CMK (cell line): ENCODE data around the gene GNRH2.
"Not testable (repeated sequence)": the region's sequence is repeated elsewhere in the genome, so short reads cannot be mapped to it uniquely, and the experiment has no call there.

Source experiments
- DNase-seq: peaks from one replicate; pipeline ENCODE4 v3.0.0-alpha.2; 2010; ENCODE audit warnings: low read depth

GNRH2 gene

GRCh38 chr20:3073251-3073643, 29.8 kb downstream of the GNRH2 start:
- DNase-seq, result not testable (repeated sequence)

DNA sequence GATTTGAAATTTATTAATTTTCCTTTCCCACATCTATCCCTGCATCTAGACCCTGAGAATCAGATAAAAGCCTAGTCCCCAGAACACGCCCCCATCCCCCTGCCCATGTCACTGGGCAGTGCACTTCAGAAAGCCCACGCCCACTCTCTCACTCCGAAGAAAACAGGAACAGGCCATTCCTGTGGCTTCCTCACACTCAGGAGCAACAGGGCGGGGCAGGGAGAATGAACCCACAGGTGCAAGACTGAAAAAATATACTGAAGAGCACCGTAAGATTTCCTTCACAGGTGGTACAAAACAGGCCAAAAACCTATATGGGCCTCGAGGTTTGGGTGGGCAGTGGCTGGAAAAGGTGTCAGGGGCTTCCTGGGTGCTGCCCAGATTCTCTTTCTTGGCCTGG, 31.4 kb downstream of the GNRH2 start:
- DNase-seq, result no peak

GRCh38 chr20:3075315-3075714, 31.9 kb downstream of the GNRH2 start:
- DNase-seq, result not testable (repeated sequence)

- peak; percentile 98 for DNase-seq
Observed at GRCh38 chr20:3077618-3078134, 34.3 kb downstream of the GNRH2 start.

GRCh38 chr20:3080939-3081388, 37.5 kb downstream of the GNRH2 start:
- DNase-seq, result no peak

DNA sequence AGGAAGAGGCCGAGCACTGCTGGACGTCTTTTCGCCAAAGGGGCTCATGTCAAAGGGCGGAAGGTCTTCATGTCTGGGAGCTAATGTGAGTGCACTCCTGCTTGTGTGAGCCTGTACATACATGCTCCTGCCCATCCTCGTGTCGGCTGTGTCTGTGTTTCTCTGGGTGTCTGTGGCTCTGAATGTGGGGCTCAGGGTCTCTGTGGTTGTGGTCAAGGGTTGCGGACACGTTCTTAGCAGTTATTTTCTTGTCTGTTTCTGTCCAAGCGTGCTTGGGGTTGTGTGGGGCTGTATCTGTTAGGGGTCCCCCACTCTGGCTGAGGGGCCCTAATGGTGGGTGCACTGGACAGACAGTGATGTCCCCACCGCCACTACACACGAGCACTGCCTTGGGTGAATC, 38.2 kb downstream of the GNRH2 start:
- DNase-seq, result no peak

DNA sequence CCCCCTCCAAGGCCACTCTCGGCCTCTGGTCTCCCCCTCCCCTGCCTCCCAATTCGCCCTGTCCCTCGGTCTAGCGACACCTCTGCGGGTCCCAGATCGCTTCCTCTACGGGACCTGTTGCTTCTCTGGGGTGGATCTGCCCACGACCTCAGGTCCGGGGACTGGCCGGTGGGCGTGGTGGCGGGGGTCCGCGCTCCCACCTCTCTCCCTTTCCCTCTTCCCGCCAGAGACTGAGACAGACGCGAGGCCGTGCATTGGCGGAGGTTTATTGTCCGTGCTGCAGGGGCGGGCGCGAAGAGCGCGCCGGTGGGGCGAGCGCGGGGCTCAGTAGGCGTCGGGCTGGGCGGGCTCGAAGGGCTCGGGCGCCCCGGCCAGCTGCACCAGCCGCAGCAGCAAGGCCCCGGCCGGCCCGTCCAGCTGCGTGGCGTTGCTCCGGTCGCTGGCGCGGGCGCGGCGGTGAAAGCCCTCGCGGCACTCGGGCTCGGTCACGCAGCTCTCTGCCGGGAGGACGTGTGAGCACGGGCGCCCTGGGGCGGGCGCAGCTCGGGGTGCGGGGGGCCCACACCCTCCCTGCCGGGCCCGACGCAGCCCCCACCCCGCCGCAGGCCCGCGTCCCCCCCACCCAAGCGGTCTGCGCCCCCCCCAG, 39.0 kb downstream of the GNRH2 start:
- no peak for DNase-seq

DNA sequence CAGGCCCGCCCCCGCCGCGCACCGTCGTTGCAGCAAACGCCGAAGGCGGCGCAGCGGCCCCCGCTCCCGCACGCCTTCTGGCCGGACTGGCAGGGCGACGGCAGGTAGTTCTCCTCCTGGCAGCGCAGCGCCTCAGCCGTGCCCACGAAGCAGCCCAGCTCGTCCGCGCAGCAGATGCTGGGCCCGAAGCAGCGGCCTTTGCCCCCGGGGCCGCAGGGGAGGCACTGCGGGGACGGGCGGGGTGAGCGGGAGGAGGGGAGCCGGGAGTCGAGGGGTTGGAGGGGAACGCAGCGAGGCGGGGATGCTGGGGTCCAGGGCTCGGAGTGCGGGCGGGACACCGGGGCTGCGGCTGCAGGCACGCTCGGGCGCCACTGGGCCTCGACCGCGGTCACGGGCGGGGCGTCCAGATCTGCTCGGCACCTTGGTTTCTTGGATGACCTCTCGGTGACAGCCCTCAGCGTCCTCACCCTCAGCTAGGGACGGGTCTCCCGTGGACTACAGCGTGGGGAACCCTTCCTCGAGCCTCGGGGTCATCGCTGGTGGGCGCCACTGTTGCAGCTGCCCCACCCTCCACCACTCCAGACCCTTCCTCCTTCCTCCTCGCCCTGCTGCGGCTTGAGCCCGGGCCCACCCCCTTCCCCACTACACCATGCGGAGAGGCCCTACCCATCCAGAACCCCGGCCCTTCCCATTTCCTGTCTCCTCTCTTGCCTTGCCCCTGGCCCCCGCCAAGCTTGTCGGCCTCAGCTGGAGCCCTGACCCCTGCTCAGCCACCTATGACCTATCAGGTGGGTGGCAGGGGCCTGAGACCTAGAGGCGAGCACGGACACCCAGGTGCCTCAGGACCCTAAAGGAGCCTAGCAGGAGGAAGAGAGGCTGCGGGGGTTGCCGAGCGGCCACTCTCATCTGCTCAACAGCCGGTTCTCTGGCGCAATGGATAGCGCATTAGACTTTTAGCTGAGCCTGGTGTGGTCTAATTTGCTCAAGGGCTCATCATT, 39.8 kb downstream of the GNRH2 start:
- no peak for DNase-seq

- DNase-seq, result no peak
Observed at GRCh38 chr20:3084283-3084985, 41.0 kb downstream of the GNRH2 start, which contains the start of gene AVP. AVP (minus strand) TSS chr20:3084724; CDS start chr20:3084674, 50 bp downstream.

DNA sequence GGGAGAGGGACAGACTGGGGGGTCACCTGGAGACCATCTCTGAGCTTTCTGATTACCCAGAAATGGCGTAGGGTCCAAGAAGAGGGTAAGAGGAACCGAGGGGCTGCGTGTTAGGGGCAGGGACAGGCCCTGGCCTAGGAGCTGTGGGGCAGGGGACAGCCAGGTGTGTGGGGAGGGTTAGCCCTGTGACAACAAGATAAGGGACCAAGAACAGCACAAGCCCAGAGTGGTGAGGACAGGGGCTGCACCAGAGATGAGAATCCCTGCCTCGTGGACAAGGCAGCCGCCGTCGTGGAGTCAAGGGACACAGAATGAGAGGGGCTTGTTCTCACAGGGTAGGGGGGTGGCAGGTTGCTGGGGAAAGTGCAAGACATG, 41.6 kb downstream of the GNRH2 start:
- DNase-seq, result no peak

DNA sequence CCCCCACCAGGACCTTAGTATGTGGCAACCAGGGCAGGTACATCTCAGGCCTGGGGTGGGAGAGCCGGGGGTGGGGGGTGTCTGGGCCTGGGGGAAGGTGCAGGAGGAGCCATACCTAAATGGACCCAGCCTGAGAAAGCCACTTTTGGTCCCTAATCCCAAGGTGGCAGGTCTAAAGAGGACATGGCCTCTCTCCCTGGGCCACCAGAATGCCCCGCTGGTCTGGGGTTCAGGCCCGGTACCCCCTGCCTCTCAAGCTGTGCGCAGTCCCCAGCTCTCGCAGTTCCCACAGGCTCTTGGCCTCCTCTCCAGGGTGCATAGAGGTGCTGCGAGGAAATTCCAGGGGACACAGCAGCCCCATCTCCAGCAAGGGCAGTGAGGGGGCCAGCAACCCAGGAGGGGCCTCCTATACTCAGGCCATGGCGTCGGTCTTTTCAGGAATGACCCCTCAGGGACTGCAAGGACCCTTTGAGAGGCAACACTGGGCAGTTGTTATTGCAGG, 42.2 kb downstream of the GNRH2 start:
- DNase-seq, result no peak

DNA sequence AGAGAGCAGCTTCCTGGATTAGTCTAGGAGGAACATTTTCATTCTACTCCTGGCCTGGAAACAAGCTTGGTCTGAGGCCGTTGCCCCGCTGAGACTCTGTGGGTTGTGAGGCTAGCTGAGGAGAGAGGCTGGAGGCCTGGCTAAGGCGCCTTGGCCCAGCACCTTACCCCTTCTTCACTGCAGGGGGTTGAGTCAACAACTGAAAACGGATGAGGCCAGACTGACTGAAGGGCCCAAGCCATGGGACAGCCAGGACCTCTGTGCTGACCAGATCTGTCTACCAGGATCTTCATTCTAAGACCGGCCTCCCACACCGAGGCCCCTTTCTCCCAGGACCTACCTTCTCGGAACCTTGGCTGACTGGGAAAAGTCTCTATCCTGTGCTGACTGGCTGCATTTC, 44.6 kb downstream of the GNRH2 start:
- DNase-seq, result no peak

DNA sequence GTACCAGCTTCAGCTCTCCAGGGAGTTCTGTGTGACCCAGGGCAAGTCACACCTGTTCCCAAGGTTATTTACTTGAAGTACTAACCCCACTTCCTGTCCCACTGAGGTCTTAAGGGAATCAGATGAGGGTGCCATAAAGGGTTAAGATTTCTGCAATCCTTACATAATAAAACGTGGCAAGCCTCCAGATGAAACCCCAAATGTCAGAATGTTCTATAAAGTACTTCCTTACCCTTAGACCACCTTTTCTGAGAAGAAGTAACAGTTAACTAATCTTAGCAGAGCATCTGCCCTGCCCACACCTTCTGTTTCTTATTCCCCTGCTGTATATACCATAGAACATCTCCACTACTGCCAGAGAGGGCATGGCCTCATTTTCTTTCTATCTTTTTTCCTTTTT, 47.1 kb downstream of the GNRH2 start:
- no peak for DNase-seq

- DNase-seq, result no peak
Observed at GRCh38 chr20:3092611-3093379, 49.4 kb downstream of the GNRH2 start.

DNA sequence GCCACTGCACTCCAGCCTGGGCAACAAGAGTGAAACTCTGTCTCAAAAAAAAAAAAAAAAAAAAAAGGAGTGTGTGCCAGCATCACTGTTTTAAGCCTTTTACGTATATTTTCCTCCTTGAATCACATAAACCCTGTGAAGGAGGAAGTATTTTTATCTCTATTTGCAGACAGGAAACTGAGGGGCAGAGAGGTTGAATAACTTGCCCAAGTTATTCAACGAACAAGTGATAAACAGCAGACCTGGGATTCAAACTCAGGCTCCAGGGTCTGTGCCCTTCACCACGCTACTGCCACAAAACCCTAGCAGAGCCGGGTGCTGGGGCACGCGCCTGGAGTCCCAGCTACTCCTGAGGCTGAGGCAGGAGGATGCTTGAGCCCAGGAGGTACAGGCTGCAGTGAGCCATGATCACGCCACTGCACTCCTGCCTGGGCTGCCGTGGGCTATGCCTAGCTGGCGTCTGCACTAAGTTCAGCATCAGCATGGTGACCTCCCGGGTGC, 50.5 kb downstream of the GNRH2 start:
- peak; percentile 84 for DNase-seq

GRCh38 chr20:3094848-3095629, 51.6 kb downstream of the GNRH2 start:
- no peak for DNase-seq
